C4-2B (cell line): Measurements from ENCODE around the gene CFAP299.

Experiments used
- CTCF ChIP-seq: fragments of 450-650 bp; conservative IDR thresholded peaks from 2 replicates; pipeline ENCODE4 v1.5.1; 2017; ENCODE audit warnings: mild to moderate bottlenecking
- ZFX ChIP-seq: fragments of 450-650 bp; IDR thresholded peaks from 2 replicates; pipeline ENCODE4 v1.6.1; 2017

- TF ChIP-seq CTCF (no peak), ZFX (no peak)
Measured at GRCh38 chr4:80726471-80726870, 390.9 kb downstream of the CFAP299 start.
